Neutrophil (primary cell): ENCODE measurements around the gene MYH16.
A peak's percentile ranks its signal among the peaks of the same experiment; 100 is the strongest.

Experiments
- H3K27ac ChIP-seq: fragments of 200-600 bp; sonication (generic); 2 replicates; pipeline ENCODE4 v1.5.1; 2016; ENCODE audit warnings: mild to moderate bottlenecking, moderate library complexity
- H3K27me3 ChIP-seq: fragments of 200-600 bp; sonication (generic); 2 replicates; pipeline ENCODE4 v1.6.0; 2016; ENCODE audit warnings: mild to moderate bottlenecking
- H3K36me3 ChIP-seq: fragments of 200-600 bp; sonication (generic); 2 replicates; pipeline ENCODE4 v1.5.1; 2017
- H3K4me1 ChIP-seq, 2 experiments: fragments of 200-600 bp in 1 of 2; sonication (generic) in 1 of 2; 1 replicate in 1 of 2; 2 replicates in 1 of 2; pipeline versions ENCODE4 v1.5.1 to v1.6.1; 2013 to 2016; ENCODE audit warnings: low read depth in 1 of 2, low read length in 1 of 2, mild to moderate bottlenecking in 1 of 2, moderate library complexity in 1 of 2; ENCODE audit not compliant: control insufficient read depth in 1 of 2, insufficient read depth in 1 of 2
- H3K4me3 ChIP-seq, 2 experiments: fragments of 200-600 bp in 1 of 2; sonication (generic) in 1 of 2; 1 replicate in 1 of 2; 2 replicates in 1 of 2; pipeline ENCODE4 v1.5.1; 2013 to 2016; ENCODE audit warnings: low read depth in 1 of 2, low read length in 1 of 2, mild to moderate bottlenecking in 1 of 2, moderate library complexity in 1 of 2
- H3K9me3 ChIP-seq: fragments of 200-600 bp; sonication (generic); 2 replicates; pipeline ENCODE4 v1.5.1; 2016
- TF ChIP-seq, protein P1 (sequence below): fragments of 200-600 bp; sonication (generic); IDR thresholded peaks from 2 replicates; pipeline ENCODE4 v1.5.1; 2016; ENCODE audit warnings: antibody characterized with exemption

The MYH16 gene

DNA sequence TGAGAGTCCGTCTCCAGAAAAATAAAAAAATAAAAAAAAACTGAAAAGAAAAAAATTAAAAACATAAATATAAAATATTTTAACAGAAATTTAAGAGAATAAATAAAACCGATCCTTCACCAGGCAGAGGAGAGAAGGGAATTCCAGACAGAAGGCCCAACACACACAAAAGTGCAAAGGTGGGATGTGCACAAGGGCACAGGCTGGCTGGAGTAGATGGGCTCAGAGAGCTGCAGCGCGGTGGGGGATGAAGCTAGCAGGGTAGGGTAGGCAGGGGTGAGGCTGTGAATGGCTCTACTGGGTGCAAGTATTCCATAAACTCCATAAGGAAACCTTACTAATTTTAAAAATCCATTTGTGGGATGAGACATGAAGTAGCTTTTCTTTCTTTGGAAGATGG lies 37.4 kb downstream of the MYH16 start:
- peaks cover 0 to 5% of the 10 kb centered on the region in 2 experiments for H3K4me1 ChIP-seq
- TF ChIP-seq, protein P1, sequence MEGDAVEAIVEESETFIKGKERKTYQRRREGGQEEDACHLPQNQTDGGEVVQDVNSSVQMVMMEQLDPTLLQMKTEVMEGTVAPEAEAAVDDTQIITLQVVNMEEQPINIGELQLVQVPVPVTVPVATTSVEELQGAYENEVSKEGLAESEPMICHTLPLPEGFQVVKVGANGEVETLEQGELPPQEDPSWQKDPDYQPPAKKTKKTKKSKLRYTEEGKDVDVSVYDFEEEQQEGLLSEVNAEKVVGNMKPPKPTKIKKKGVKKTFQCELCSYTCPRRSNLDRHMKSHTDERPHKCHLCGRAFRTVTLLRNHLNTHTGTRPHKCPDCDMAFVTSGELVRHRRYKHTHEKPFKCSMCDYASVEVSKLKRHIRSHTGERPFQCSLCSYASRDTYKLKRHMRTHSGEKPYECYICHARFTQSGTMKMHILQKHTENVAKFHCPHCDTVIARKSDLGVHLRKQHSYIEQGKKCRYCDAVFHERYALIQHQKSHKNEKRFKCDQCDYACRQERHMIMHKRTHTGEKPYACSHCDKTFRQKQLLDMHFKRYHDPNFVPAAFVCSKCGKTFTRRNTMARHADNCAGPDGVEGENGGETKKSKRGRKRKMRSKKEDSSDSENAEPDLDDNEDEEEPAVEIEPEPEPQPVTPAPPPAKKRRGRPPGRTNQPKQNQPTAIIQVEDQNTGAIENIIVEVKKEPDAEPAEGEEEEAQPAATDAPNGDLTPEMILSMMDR = no peak
- no peaks in the 10 kb centered on the region for H3K9me3 ChIP-seq
- H3K27ac ChIP-seq = no peak overlapping the region
- H3K4me3 ChIP-seq = no peak overlapping the region
- H3K27me3 ChIP-seq = no peaks in the 10 kb centered on the region
- H3K36me3 ChIP-seq = no peaks in the 10 kb centered on the region

DNA sequence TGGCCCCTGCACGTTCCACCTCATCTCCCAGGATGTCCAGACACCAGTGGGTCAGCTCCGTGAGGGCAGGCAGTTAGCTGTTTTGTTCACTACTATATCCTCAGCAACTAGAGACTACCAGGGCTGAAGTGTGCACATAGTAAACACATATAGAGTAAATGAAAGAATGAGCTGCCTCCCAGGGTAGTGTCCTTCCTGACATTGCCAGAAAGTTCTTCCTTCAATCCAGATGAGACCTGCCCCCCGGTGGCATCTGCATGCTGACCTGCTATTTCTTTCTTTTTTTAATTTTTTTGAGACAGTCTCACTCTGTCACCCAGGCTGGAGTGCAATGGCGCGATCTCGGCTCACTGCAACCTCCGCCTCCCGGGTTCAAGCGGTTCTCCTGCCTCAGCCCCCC lies 39.1 kb downstream of the MYH16 start:
- Histone ChIP-seq H3K4me1 (peaks cover 0 to 5% of the 10 kb centered on the region in 2 experiments), H3K27me3 (no peaks in the 10 kb centered on the region), H3K4me3 (no peak overlapping the region), H3K36me3 (no peaks in the 10 kb centered on the region), H3K27ac (no peak overlapping the region), H3K9me3 (no peaks in the 10 kb centered on the region)
- TF ChIP-seq, protein P1 = no peak

DNA sequence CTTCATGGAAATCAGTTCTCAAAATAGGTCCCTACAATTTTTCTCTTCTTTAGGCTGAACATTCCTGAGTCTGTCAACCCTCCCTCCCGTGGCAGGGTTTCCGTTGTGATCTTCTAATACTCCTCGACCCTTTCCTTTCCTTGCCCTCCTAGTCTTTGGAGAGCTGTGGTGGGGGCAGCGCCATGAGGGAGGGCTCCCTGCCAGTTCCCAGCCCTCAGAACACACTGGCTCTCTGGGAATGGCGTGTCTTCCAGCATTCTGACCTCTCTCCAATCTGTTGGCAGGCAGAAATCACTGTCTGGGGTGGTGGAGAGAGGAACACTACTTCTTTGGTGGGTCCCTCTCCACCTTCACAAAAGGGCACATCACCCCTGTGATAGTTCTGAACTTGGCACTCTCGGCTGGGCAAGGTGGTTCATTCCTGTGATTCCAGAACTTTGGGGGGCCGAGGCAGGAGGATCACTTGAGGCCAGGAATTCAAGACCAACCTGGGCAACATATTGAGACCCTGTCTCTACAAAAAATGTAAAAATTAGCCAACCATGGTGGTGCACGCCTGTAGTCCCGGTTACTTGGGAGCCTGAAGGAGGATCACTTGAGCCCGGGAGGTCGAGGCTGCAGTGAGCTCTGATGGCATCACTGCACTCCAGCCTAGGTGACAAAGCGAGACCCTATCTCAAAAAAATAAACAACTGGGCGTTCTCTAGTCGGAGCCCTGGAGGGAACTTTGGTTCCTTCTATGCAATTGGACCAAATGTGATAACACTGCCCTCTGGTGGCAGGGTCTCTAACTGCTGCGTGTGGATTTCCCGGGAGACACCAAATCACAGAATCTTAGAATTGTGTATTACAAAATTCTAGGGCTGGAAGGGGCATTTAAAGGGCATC lies 39.9 kb downstream of the MYH16 start:
- no peak overlapping the region for H3K4me3 ChIP-seq
- no peak overlapping the region for H3K27ac ChIP-seq
- H3K27me3 ChIP-seq = no peaks in the 10 kb centered on the region
- TF ChIP-seq, protein P1 = peak; percentile 82
- peaks cover 0 to 5% of the 10 kb centered on the region in 2 experiments for H3K4me1 ChIP-seq
- H3K9me3 ChIP-seq = no peaks in the 10 kb centered on the region
- H3K36me3 ChIP-seq = no peaks in the 10 kb centered on the region

DNA sequence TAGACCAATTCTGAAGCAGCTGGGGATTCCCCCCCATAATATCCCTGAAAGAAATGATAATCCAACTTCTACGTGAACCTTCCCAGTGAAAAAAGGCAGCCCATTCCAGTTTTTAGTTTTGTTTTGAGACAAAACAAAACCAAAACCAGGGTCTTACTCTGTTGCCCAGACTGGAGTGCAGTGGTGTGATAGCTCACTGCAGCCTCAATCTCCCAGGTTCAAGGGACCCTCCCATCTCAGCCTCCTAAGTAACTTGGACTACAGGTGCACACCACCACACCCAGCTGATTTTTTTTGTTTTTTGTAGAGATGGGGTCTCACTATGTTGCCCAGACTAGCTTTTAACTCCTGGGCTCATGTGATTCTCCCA lies 40.5 kb downstream of the MYH16 start:
- H3K4me1 ChIP-seq = peaks cover 0 to 5% of the 10 kb centered on the region in 2 experiments
- TF ChIP-seq, protein P1 = no peak
- H3K9me3 ChIP-seq = no peaks in the 10 kb centered on the region
- no peaks in the 10 kb centered on the region for H3K36me3 ChIP-seq
- H3K4me3 ChIP-seq = no peak overlapping the region
- no peak overlapping the region for H3K27ac ChIP-seq
- H3K27me3 ChIP-seq = no peaks in the 10 kb centered on the region

DNA sequence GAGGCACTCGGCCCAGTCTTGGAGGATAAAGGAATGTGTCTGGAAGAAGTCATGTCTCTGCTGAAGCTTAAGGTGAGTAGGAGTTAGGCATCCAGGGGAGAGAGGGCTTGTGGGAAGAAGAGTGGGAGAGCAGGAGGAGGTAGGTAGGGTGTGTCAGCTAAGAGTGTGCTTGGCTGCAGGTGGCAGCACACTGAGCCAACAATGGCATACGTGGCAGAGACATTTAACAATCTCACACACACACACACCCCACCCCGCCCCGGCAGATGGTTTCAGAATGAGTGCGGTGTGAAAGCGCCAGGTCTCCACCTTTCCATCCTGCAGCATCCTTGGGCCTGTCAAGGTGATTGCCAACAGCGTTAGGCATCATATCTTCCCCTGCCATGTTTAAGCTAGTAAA lies 41.9 kb downstream of the MYH16 start:
- no peaks in the 10 kb centered on the region for H3K27me3 ChIP-seq
- H3K9me3 ChIP-seq = no peaks in the 10 kb centered on the region
- TF ChIP-seq, protein P1 = no peak
- H3K4me3 ChIP-seq = no peak overlapping the region
- no peak overlapping the region for H3K27ac ChIP-seq
- H3K4me1 ChIP-seq = peaks cover 0 to 5% of the 10 kb centered on the region in 2 experiments
- no peaks in the 10 kb centered on the region for H3K36me3 ChIP-seq
